C4-2B (cell line): ENCODE measurements around the gene CRB1.

Experiments
- H3K27ac ChIP-seq: fragments of 450-650 bp; 2 replicates; pipeline ENCODE4 v1.5.1; 2017
- ZFX ChIP-seq: fragments of 450-650 bp; IDR thresholded peaks from 2 replicates; pipeline ENCODE4 v1.6.1; 2017
- TF ChIP-seq, protein P1 (sequence below): fragments of 450-650 bp; conservative IDR thresholded peaks from 2 replicates; pipeline ENCODE4 v1.5.1; 2017; ENCODE audit warnings: mild to moderate bottlenecking

CRB1 gene

DNA sequence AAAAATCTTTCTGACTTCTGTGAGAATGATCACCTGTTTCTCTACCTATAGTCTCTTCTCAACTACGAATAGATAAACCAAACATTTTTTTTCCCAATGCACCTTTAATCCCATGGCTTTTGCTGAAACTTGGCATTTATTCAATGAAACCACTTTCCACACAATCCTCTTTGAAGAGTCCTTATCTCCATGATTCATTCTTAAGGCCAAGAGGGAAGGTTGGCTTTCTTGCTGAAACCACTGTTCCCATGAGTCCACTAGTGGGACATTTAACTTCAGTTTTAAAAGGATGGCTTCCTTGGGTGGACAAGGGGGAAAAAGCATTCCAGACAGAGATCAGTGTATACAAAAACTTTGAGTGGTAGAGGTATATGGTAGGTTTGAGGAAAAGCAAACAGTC lies 73.6 kb downstream of the CRB1 start:
- H3K27ac ChIP-seq: no peak overlapping the region
- TF ChIP-seq, protein P1, sequence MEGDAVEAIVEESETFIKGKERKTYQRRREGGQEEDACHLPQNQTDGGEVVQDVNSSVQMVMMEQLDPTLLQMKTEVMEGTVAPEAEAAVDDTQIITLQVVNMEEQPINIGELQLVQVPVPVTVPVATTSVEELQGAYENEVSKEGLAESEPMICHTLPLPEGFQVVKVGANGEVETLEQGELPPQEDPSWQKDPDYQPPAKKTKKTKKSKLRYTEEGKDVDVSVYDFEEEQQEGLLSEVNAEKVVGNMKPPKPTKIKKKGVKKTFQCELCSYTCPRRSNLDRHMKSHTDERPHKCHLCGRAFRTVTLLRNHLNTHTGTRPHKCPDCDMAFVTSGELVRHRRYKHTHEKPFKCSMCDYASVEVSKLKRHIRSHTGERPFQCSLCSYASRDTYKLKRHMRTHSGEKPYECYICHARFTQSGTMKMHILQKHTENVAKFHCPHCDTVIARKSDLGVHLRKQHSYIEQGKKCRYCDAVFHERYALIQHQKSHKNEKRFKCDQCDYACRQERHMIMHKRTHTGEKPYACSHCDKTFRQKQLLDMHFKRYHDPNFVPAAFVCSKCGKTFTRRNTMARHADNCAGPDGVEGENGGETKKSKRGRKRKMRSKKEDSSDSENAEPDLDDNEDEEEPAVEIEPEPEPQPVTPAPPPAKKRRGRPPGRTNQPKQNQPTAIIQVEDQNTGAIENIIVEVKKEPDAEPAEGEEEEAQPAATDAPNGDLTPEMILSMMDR: no peak
- no peak for TF ChIP-seq ZFX

GRCh38 chr1:197342044-197342565 lies 74.1 kb downstream of the CRB1 start:
- TF ChIP-seq ZFX: no peak
- TF ChIP-seq, protein P1: no peak
- no peak overlapping the region for H3K27ac ChIP-seq

- TF ChIP-seq, protein P1: no peak
- TF ChIP-seq ZFX: no peak
- no peak overlapping the region for H3K27ac ChIP-seq
Observed at GRCh38 chr1:197342669-197343068, 74.6 kb downstream of the CRB1 start.

DNA sequence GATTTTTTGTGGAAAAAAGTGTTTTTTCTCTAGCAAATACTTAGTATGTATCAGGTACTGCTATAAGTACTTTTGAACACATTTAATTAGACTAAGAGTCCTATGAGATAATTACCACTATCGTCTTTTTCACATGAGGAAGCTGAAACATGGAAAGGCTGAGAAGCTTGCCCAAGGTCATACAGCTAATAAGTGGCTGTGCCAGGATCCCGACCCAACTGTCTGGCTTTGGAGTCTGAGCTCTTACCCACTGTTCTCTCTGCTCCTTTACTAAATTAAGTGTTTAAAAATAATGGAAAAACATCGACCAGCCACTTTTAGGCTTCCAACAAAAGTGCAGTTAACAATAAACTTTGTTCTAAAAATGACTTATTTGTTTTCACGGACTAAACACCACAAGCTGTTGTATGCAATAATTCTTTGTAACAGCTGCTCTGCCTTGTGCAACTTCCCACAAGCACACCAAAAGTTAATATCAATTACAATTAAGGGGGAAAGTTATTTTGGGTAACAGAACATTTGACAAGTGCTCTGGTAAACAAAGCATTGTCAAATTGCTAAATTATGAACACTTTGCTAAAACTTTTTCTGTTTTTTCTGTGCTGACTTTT lies 75.7 kb downstream of the CRB1 start:
- TF ChIP-seq ZFX: no peak
- TF ChIP-seq, protein P1: no peak

GRCh38 chr1:197351821-197352440 lies 83.9 kb downstream of the CRB1 start:
- TF ChIP-seq ZFX: no peak
- TF ChIP-seq, protein P1: no peak
- no peak overlapping the region for H3K27ac ChIP-seq

More for the DNA sequence above, 75.7 kb downstream of the CRB1 start:
- no peak overlapping the region for H3K27ac ChIP-seq

DNA sequence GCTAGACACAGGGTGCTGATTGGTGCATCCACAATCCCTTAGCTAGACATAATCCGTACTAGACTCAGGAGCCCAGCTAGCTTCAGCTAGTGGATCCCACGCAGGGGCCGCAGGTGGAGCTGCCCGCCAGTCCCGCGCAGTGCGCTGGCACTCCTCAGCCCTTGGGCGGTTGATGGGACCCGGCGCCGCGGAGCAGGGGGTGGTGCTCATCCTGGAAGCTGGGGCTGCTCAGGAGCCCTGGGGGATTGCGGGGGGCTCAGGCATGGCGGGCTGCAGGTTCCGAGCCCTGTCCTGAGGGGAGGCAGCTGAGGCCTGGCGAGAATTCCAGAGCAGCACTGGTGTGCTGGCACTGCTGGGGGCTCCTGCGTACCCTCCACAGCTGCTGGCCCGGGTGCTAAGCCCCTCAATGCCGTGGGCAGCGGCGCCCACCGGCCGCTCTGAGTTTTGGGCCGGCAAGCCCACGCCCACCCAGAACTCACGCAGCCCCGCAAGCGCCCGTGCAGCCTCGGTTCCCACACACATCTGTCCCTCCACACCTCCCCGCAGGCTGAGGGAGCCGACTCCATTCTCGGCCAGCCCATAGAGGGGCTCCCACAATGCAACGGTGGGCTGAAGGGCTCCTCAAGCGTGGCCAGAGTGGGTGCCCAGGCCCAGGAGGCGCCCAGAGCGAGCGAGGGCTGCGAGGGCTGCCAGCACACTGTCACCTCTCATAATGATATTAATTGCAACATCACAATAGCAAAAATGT lies 87.4 kb downstream of the CRB1 start:
- H3K27ac ChIP-seq: no peak overlapping the region
- TF ChIP-seq ZFX: no peak
- TF ChIP-seq, protein P1: no peak
